ENCODE results near the gene LRCH1. TPM values are rescaled to one million over a fixed set of nuclear protein-coding genes. Genes with fewer than 3 reads are reported as not detected.

The LRCH1 gene
- total RNA-seq, 1 experiment from 2014 or later, result 11.7 TPM

DNA sequence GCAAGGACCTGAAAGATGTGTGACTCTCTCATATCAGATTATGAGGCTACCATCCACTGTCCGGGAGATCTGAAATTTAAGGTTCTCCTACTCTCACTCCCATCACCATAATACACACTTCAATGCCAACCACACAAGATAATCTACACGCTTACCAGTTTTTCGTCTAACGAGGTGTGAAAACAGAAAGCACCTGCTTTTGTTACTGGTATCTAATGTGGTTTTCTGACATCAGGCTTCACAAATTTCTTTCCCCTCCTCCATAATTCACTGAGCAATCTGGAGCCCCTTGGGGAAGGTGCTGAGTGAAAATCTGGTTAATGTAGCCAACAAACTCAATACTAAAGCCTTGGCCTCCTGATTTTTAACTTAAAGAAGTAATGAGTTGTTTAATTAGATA lies 10.1 kb upstream of the LRCH1 start:
- intact Hi-C loops (cut with micrococcal nuclease; ENCODE audit: unreplicated experiment), result no loop called here
- H3K4me1 Mint-ChIP-seq (ENCODE audit: low read depth, unreplicated experiment), result no peaks in the 10 kb centered on the region
- H3K27ac Mint-ChIP-seq (ENCODE audit: unreplicated experiment), result no peak overlapping the region
- no peak for TF ChIP-seq CTCF (IDR thresholded peaks at IDR 0.05; ENCODE audit: unreplicated experiment)
- peaks cover 16% of the 10 kb centered on the region for H3K27me3 Mint-ChIP-seq (ENCODE audit: unreplicated experiment)
- H3K4me3 Mint-ChIP-seq (ENCODE audit: low read depth, unreplicated experiment), result no peak overlapping the region
- H3K9me3 Mint-ChIP-seq (ENCODE audit: low read depth, unreplicated experiment), result no peaks in the 10 kb centered on the region
- H3K36me3 Mint-ChIP-seq (ENCODE audit: insufficient read depth, unreplicated experiment), result no peaks in the 10 kb centered on the region
- BruUV-seq (replicated peaks), result no TSS peak
- CTCF ChIA-PET, result no interaction called here
- no peak for DNase-seq

GRCh38 chr13:46543287-46543686 lies 9.7 kb upstream of the LRCH1 start:
- H3K9me3 Mint-ChIP-seq (ENCODE audit: low read depth, unreplicated experiment), result no peaks in the 10 kb centered on the region
- no peak overlapping the region for H3K27ac Mint-ChIP-seq (ENCODE audit: unreplicated experiment)
- no peaks in the 10 kb centered on the region for H3K4me1 Mint-ChIP-seq (ENCODE audit: low read depth, unreplicated experiment)
- no peak for DNase-seq
- no peak for TF ChIP-seq CTCF (IDR thresholded peaks at IDR 0.05; ENCODE audit: unreplicated experiment)
- H3K36me3 Mint-ChIP-seq (ENCODE audit: insufficient read depth, unreplicated experiment), result no peaks in the 10 kb centered on the region
- no TSS peak for BruUV-seq (replicated peaks)
- H3K27me3 Mint-ChIP-seq (ENCODE audit: unreplicated experiment), result peaks cover 16% of the 10 kb centered on the region
- intact Hi-C loops (cut with micrococcal nuclease; ENCODE audit: unreplicated experiment), result no loop called here
- no peak overlapping the region for H3K4me3 Mint-ChIP-seq (ENCODE audit: low read depth, unreplicated experiment)
- CTCF ChIA-PET, result no interaction called here

- CTCF ChIA-PET, result no interaction called here
Measured at GRCh38 chr13:46544208-46544607, 8.8 kb upstream of the LRCH1 start.

DNA sequence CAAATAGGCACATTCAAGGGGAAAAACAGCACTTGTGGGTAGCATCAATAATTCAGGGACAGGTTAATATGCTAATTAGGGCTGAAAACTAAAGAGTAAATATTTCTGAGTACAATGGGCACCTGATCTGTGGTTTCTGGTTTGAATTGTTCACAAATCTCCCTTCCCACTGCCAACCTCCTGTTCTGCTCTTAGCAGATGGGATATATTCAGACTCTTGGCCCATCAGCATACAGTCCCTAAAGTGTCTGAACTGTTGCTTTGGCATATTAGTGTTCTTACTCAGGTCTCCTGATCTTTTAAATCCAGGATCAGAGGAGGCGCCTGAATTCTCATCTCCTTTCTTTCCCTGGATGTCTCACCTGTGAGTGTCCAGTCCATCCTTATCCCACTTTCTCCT lies 8.2 kb upstream of the LRCH1 start:
- DNase-seq, result no peak
- H3K27ac Mint-ChIP-seq (ENCODE audit: unreplicated experiment), result no peak overlapping the region
- CTCF ChIA-PET, result no interaction called here
- H3K9me3 Mint-ChIP-seq (ENCODE audit: low read depth, unreplicated experiment), result no peaks in the 10 kb centered on the region
- no peak overlapping the region for H3K4me3 Mint-ChIP-seq (ENCODE audit: low read depth, unreplicated experiment)
- no peaks in the 10 kb centered on the region for H3K36me3 Mint-ChIP-seq (ENCODE audit: insufficient read depth, unreplicated experiment)
- intact Hi-C loops (cut with micrococcal nuclease; ENCODE audit: unreplicated experiment), result no loop called here
- H3K27me3 Mint-ChIP-seq (ENCODE audit: unreplicated experiment), result peaks cover 16% of the 10 kb centered on the region
- BruUV-seq (replicated peaks), result no TSS peak
- no peaks in the 10 kb centered on the region for H3K4me1 Mint-ChIP-seq (ENCODE audit: low read depth, unreplicated experiment)
- no peak for TF ChIP-seq CTCF (IDR thresholded peaks at IDR 0.05; ENCODE audit: unreplicated experiment)

More at GRCh38 chr13:46544208-46544607, 8.8 kb upstream of the LRCH1 start:
- Mint-ChIP-seq H3K27ac (ENCODE audit: unreplicated experiment) (no peak overlapping the region), H3K27me3 (ENCODE audit: unreplicated experiment) (peaks cover 16% of the 10 kb centered on the region), H3K36me3 (ENCODE audit: insufficient read depth, unreplicated experiment) (no peaks in the 10 kb centered on the region), H3K9me3 (ENCODE audit: low read depth, unreplicated experiment) (no peaks in the 10 kb centered on the region), H3K4me3 (ENCODE audit: low read depth, unreplicated experiment) (no peak overlapping the region), H3K4me1 (ENCODE audit: low read depth, unreplicated experiment) (no peaks in the 10 kb centered on the region)
- intact Hi-C loops (cut with micrococcal nuclease; ENCODE audit: unreplicated experiment), result no loop called here
- no peak for DNase-seq
- no TSS peak for BruUV-seq (replicated peaks)
- TF ChIP-seq CTCF (IDR thresholded peaks at IDR 0.05; ENCODE audit: unreplicated experiment), result no peak
